NCI-H146 (cell line): ENCODE measurements around the gene EGFR.

Experiments used
- DNase-seq: peaks from one replicate; lab custom pipeline; 2025; lab: John Stamatoyannopoulos, UW

Gene EGFR

GRCh38 chr7:55190511-55191160 is 171.8 kb downstream of the EGFR start:
- no peak for DNase-seq

DNA sequence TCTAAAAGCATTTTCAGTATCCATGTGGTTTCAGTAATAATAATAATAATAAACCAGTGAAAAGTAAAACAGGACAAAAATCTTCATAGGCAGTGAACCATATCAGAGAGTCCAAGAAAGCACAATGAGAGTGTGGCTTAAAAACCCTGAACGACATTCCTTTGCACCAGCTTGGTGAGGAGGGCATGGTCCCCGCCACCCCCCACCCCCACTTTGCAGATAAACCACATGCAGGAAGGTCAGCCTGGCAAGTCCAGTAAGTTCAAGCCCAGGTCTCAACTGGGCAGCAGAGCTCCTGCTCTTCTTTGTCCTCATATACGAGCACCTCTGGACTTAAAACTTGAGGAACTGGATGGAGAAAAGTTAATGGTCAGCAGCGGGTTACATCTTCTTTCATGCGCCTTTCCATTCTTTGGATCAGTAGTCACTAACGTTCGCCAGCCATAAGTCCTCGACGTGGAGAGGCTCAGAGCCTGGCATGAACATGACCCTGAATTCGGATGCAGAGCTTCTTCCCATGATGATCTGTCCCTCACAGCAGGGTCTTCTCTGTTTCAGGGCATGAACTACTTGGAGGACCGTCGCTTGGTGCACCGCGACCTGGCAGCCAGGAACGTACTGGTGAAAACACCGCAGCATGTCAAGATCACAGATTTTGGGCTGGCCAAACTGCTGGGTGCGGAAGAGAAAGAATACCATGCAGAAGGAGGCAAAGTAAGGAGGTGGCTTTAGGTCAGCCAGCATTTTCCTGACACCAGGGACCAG is 172.5 kb downstream of the EGFR start:
- DNase-seq: no peak

DNA sequence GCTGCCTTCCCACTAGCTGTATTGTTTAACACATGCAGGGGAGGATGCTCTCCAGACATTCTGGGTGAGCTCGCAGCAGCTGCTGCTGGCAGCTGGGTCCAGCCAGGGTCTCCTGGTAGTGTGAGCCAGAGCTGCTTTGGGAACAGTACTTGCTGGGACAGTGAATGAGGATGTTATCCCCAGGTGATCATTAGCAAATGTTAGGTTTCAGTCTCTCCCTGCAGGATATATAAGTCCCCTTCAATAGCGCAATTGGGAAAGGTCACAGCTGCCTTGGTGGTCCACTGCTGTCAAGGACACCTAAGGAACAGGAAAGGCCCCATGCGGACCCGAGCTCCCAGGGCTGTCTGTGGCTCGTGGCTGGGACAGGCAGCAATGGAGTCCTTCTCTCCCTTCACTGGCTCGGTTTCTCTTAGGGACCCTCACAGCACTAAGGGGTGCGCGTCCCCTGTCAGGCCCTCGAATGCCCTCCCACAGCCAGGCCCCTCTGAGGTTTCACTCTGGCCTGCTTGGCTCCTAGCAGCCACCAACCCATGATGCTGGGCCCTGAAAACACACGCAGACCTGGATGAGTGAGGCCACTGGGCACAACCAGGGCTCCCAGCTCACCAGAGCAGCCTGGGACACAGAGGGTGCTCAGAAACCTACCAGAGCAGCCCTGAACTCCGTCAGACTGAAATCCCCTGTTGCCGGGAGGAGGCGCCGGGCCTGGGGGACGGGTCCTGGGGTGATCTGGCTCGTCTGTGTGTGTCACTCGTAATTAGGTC is 173.3 kb downstream of the EGFR start:
- no peak for DNase-seq

- no peak for DNase-seq
Observed at GRCh38 chr7:55192723-55193122, 173.9 kb downstream of the EGFR start.

- DNase-seq: no peak
Observed at GRCh38 chr7:55193245-55193644, 174.4 kb downstream of the EGFR start.

- no peak for DNase-seq
Observed at GRCh38 chr7:55194522-55194921, 175.7 kb downstream of the EGFR start.

- DNase-seq: no peak
Observed at GRCh38 chr7:55198634-55199392, 180.0 kb downstream of the EGFR start.

DNA sequence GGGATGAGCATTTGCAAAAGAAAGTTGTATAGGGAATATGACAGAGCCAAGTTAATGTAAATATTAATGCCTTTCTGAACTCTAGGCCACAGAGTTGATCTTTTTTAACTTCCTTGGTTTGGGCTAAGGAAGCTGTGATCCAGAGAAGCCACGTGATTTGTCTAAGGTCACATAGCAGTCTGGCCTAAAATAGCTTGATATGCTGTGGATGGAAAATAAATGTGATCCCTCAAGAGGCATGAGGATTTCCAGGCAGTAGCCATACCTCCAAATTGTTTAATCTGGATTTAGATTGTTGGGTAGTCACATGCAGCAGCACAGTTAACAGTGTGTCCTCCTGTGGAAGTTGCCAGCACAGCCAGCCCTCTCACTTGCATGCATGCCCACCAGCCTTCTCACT is 180.6 kb downstream of the EGFR start:
- DNase-seq: no peak

GRCh38 chr7:55200441-55200840 is 181.6 kb downstream of the EGFR start:
- no peak for DNase-seq

DNA sequence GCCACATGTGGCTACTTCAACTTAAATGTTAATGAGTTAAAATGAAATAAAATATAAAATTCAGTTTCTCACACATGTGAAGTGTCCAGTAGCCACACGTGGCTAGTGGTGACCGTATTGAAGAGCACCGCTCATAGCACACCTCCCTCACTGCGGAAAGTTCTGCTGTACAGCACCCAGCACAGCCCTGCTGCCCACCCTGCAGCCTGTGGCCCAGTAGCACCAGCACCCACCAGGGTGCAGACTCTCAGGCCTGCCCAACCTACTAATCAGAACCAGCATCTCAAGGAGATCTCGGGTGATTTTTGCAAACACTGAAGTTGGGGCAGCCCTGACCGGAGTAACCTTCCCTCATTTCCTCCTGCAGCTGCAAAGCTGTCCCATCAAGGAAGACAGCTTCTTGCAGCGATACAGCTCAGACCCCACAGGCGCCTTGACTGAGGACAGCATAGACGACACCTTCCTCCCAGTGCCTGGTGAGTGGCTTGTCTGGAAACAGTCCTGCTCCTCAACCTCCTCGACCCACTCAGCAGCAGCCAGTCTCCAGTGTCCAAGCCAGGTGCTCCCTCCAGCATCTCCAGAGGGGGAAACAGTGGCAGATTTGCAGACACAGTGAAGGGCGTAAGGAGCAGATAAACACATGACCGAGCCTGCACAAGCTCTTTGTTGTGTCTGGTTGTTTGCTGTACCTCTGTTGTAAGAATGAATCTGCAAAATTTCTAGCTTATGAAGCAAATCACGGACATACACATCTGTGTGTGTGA is 183.5 kb downstream of the EGFR start:
- no peak for DNase-seq

DNA sequence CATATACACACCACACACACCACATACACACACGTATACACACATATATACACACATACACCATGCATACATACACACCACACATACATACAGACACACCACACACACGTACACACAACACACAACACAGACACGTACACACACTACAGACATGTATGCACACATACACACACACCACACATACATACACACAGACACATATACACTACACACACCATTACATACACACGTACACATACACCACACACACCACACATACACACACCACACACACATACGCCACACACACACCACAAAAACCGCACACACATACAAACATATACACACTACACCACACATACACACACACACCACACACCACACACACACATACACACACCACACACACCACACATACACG is 184.5 kb downstream of the EGFR start:
- no peak for DNase-seq

- DNase-seq: no peak
Observed at GRCh38 chr7:55205124-55205955, 186.5 kb downstream of the EGFR start.

- DNase-seq: no peak
Observed at GRCh38 chr7:55206235-55207029, 187.6 kb downstream of the EGFR start.

DNA sequence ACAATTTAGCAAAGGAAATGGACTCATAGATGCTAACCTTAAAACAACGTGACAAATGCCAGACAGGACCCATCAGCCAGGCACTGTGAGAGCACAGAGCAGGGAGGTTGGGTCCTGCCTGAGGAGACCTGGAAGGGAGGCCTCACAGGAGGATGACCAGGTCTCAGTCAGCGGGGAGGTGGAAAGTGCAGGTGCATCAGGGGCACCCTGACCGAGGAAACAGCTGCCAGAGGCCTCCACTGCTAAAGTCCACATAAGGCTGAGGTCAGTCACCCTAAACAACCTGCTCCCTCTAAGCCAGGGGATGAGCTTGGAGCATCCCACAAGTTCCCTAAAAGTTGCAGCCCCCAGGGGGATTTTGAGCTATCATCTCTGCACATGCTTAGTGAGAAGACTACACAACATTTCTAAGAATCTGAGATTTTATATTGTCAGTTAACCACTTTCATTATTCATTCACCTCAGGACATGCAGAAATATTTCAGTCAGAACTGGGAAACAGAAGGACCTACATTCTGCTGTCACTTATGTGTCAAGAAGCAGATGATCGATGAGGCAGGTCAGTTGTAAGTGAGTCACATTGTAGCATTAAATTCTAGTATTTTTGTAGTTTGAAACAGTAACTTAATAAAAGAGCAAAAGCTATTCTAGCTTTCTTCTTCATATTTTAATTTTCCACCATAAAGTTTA is 188.8 kb downstream of the EGFR start:
- DNase-seq: no peak

GRCh38 chr7:55209366-55209765 is 190.5 kb downstream of the EGFR start:
- no peak for DNase-seq

- no peak for DNase-seq
Observed at GRCh38 chr7:55210176-55210575, 191.4 kb downstream of the EGFR start.

- no peak for DNase-seq
Observed at GRCh38 chr7:55210716-55211115, 191.9 kb downstream of the EGFR start.

DNA sequence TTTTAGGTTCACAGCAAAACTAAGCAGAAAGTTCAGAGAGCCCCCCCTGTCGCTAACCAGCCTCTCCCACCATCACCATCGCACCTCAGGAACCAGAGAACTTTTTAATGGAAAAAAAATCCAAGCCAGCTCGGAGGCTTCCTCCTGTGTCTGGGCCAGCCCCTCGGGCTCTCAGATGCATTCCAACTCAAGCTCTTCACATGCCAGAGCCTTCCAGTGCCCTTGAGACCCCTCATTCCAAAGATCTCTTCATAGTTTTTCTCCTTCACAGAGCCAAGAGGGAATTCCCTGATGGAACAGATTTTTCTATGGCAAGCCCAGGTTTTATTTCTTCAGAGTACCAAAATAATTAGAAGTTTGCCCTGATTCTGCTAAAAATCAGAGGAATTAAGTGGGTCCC is 192.9 kb downstream of the EGFR start:
- no peak for DNase-seq

- DNase-seq: no peak
Observed at GRCh38 chr7:55212176-55212575, 193.4 kb downstream of the EGFR start.
